Measurements from ENCODE around the gene MSL1.

The MSL1 gene

DNA sequence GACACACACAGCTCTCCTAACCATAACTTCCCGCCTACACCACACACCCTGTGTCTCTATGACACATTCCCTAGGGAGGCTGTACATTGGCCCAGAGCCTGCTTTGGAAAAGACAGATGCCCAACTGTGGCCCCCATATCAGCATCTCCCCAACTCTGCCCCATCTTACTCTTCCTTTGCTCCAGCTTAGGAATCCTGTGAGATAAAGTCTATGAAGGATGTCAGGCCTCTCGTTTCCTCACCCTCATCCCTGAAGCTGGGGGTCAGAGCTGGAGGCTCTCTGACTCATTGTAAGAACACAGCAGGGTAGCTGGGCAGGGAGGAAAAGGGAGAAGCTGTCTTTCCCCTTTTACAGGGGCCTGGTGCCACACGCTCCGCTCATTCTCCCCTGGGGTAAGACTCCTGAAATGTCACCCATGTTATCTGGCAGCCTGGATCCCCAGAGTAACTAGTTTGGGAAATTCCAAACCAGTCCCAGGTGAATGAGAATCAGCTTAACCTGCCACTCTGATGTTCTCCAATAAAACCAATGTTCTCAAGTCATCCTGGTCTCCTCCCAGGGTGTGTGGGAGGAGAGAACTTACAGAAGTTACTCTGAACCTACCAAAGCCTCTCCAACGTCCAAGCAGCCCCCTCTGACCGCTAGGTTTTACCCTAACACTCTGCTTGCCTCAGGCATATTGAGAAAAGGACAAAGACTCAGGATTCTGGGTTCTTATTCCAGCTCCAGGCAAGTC is 58.3 kb downstream of the MSL1 start:
- no peak for DNase-seq
- no peaks in the 10 kb centered on the region for H3K9me3 Mint-ChIP-seq
- no peak for ATAC-seq
- H3K36me3 Mint-ChIP-seq (ENCODE audit: low read depth), result peaks cover 8% of the 10 kb centered on the region
- H3K4me3 Mint-ChIP-seq, result no peak overlapping the region
- H3K4me1 Mint-ChIP-seq, result peaks cover 10% of the 10 kb centered on the region
- H3K27ac Mint-ChIP-seq, result no peak overlapping the region
- no peaks in the 10 kb centered on the region for H3K27me3 Mint-ChIP-seq

DNA sequence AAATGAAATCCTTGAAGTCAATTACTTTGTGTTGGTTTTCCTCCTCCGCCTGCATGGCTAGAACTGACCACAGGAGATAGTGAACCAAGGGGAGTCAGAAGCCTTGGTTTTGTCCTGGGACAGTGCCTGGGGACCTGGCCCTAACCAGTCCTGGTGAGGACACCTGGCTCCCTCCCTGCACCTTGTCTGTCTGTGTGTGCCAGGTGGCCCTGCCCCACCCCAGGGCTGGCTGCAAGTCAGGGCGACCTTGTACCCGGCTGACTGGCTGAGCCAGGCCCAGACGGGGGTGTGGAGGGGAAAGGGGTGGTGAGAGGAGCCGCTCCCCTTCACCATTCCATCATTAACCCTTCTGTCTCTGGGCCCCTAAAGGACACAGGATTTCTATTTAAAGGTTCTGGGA is 58.9 kb downstream of the MSL1 start:
- Mint-ChIP-seq H3K9me3 (no peaks in the 10 kb centered on the region), H3K27ac (no peak overlapping the region), H3K27me3 (no peaks in the 10 kb centered on the region), H3K4me1 (peaks cover 10% of the 10 kb centered on the region), H3K4me3 (no peak overlapping the region), H3K36me3 (ENCODE audit: low read depth) (peaks cover 7% of the 10 kb centered on the region)
- DNase-seq (no peak), ATAC-seq (no peak)

DNA sequence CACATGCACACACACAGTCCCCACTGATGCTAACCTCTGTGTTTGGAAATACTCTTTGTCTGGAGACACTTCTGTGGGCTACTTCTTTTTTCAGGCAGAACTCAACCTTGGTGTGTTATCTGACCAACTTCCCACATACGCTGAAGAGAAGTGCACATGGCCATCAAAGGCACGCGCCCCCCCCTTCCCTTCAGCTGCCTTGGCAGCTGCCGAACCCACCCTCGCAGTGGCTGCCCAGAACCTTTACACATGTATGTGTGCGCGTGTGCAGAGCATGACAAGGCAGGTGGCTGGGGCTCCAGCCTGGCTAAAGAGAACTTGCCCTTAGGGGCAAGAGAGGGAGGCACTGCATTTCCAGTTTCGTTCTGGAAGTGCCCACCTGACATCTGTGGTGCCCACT is 59.4 kb downstream of the MSL1 start:
- ATAC-seq, result no peak
- Mint-ChIP-seq H3K4me3 (no peak overlapping the region), H3K9me3 (no peaks in the 10 kb centered on the region)

GRCh38 chr17:40182606-40183005 is 60.8 kb downstream of the MSL1 start:
- Mint-ChIP-seq H3K36me3 (ENCODE audit: low read depth) (no peaks in the 10 kb centered on the region), H3K27me3 (no peaks in the 10 kb centered on the region), H3K27ac (no peak overlapping the region), H3K9me3 (no peaks in the 10 kb centered on the region), H3K4me1 (peaks cover 4% of the 10 kb centered on the region), H3K4me3 (no peak overlapping the region)
- ATAC-seq (no peak), DNase-seq (no peak)

More for the DNA sequence above, 59.4 kb downstream of the MSL1 start:
- Mint-ChIP-seq H3K27ac (no peak overlapping the region), H3K27me3 (no peaks in the 10 kb centered on the region), H3K4me1 (peaks cover 10% of the 10 kb centered on the region), H3K36me3 (ENCODE audit: low read depth) (peaks cover 2% of the 10 kb centered on the region)
- DNase-seq, result no peak
